HG03095 (cell line): Measurements from ENCODE around the gene PRMT3.
"Not testable (repeated sequence)": the region's sequence is repeated elsewhere in the genome, so short reads cannot be mapped to it uniquely, and the experiment has no call there.

Experiments used
- ATAC-seq: cut with Tn5 transposase; IDR thresholded peaks from one replicate; pipeline ENCODE4 v1.9.1; 2021; ENCODE audit warnings: moderate library complexity; ENCODE audit not compliant: unreplicated experiment

PRMT3 gene

DNA sequence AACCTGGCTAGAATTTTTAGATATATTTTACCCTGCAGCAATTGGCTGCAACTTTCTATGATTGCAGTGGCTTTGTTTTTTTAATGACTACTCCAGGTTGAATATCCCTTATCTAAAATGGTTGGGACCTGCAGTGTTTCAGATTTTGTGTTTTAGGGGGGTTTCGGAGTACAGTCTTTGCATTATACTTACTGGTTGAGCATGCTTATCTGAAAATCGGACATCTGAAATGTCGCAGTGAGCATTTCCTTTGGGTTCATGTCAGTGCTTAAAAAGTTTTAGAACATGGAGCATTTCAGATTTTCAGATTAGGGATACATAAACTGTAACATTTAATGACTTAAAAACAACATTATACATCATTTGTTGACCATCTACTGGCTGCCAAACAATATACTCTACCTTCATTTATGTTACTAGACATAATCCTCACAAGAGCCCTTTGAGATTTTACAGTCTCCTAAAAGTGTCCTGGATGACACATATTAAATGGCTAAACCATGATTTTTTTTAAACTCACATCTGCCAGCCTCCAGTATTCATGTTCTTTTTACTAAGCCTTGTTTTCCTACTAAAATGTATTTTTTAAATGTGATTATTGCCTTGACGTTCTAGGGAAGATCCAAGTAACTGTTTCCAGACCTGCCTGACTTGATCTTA is 66.3 kb downstream of the PRMT3 start:
- no peak for ATAC-seq

DNA sequence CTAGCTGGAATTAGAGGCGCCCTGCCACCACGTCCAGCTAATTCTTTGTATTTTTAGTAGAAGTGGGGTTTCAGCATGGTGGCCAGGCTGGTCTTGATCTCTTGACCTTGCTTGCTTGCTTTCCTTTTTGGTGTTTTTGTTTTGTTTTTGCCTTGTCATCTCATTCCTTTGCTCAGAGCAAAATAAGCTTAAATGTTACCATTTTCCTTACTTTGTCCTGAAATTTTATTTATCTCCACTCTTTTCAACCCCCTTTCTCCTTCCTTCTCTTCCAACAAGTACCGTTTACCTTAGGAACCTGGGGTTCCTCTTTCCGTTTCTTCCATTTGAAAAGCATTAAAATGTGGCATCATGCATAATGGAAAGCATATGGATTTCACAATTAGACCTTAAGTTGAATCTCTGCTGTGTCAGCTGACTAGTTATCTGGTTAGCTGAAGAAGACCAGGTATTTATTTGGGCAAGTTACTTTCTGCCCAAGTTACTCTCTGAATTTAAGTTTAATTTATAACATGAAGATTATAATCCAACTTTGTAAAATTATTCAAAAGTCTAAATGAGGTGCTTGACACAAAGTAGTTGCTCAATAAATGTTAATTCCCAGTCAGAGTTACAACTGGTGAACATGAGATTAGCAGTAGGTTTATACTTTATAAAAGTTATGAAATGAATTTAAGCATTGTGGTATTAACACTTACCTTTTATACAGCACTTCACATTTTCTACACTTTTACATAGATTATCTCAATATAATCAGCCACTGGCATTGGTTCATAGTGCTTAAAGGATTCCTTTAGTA is 69.7 kb downstream of the PRMT3 start:
- no peak for ATAC-seq

DNA sequence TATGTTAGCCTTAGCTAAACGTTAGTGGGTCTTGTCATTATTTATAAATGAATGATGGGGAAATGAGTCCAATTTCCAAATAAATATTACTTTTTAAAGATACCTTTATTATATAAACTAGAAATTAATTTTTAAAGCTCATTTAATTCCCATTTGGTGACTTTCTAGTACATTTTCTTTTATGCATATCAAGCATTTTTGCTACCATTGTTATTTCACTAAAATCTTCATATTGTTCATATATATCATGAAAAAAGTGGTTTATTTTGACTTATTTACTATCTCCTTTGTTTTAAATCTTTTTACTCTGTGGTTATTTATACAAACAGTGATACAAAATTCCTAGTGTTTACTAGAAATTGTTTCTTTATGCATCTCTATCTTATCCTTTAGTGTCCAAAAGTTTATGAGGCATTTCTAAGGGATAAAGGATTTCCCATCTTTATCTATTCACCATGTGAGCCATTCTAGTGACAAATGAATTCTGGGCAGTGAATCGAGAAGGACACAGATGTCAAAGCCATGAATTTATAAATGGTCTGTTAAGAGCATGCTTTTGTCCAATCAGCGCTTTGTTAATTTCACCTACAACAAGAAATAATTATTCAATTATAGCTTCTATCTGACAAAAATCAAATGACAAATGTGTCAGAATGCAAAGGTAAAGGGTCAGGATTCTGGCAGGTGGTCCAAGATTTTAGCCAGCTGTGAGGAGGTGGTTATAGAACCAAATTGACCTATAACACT is 70.6 kb downstream of the PRMT3 start:
- no peak for ATAC-seq

DNA sequence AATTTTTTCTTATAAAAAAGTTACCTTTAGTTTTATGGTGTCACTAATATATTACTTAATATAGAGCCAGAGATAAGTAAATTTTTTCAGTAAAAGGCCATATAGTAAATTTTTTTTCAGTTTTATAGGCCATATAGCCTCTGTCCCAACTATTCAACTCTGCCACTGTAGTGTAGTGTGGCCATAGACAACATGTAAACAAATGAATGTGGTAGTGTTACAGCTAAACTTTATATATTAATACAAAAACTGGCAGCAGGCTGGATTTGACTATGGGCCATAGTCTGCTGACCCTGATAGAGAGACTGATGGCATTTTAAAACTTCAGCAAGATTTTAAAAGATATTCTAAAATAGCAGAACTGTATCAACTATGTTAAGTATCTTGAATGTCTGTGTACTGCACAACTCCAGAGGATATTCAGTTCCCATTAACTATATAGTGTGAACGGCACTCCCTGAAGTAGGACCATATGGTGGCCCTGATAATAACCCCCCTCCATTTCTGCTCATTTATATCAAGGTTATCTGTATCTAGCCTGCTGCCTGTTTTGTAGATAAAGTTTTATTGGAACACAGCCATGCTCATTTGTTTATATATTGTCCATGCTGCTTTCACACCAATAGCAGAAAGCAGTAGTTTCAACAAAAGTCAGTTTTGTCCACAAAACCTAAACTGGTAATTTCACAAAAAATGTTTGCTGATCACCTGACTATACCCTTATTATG is 71.6 kb downstream of the PRMT3 start:
- no peak for ATAC-seq

DNA sequence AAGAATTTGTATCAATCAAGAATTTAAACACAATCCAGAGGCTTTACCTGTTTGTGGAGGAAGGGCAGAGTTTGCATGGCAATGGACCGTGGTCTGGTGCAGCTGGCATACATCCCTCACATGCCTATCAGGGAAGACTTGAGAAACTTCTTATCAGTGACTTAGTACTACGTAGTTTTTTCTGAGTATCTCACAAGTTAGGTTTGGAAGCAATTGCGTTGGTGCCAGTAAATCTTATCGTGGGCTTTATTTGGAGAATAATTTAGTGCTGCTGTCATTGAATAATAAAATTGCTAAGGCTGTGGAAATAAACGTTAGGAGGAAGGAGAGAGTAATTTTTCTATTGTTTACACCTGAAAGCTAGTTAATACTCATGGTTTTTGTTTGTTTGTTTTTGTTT is 72.3 kb downstream of the PRMT3 start:
- no peak for ATAC-seq

DNA sequence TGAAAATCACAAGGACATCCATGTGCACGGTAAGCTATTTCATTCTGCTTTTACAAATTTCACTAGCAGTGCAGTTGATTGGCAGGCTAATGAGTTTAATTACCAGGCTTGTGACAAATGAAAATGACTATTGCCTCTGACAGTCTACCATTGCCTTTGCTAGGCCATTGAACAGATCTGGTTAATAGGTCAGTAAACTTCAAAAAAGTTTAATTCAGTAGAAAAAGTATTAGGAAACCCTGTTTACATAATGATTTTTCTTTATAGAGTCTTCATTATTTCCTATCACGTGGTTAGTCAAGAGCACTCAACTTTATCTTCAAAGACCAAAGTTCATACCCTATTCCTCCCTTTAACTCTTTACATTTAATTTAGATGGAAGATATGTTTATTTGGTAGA is 77.0 kb downstream of the PRMT3 start:
- no peak for ATAC-seq

DNA sequence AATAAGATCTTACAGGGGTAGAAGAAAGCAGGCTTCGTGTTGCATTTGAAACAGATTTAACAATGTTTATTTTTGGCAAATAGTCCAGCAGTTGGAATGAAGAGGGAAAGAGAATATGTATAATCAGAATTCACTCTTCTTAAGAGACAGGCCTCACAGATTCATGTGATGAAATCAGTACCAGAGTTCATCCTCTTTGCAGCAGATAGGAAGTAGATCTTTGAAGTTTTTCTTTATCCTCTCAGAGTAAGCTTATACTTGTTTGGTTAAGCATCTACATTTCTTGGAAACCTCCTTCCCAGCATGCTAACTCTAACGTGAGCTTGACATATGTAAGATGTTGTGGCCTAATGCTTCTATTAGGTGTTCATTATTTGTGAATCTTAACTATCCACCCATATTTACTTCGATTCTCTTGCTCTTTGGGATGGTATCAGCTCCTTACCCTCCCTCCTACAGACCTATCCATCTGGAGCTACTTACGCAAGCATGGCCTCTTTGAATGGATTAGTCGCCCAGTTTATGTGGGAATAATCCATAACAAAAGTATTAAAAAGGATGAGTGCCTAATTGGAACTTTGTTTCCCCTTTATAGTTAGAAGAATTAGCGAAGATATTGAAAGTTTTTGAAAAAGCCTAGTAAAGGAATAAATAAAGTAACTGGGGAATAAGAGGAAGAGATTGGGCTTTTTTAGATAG is 80.1 kb downstream of the PRMT3 start:
- no peak for ATAC-seq

DNA sequence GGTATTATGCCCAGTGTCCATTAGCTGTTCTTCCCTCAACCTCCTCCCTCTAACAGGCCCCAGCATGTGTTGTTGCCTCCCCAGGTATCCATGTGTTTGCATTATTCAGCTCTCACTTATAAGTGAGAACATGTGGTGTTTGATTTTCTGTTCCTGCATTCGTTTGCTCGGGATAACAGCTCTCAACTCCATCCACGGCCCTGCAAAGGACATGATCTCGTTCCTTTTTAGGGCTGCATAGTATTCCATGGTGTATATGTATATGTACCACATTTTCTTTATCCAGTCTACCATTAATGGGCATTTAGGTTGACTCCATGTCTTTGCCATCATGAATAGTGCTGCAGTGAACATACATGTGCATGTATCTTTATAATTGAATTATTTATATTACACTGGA is 82.8 kb downstream of the PRMT3 start:
- no peak for ATAC-seq

DNA sequence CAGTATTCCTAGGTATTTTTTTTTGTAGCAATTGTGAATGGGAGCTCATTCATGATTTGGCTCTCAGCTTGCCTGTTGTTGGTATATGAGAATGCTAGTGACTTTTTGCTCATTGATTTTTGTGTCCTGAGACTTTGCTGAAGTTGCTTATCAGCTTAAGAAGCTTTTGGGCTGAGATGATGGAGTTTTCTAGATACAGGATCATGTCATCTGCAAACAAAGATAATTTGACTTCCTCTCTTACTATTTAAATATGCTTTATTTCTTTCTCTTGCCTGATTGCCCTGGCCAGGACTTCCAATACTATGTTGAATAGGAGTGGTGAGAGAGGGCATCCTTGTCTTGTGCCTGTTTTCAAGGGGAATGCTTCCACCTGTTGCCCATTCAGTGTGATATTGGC is 84.4 kb downstream of the PRMT3 start:
- not testable (repeated sequence) for ATAC-seq

DNA sequence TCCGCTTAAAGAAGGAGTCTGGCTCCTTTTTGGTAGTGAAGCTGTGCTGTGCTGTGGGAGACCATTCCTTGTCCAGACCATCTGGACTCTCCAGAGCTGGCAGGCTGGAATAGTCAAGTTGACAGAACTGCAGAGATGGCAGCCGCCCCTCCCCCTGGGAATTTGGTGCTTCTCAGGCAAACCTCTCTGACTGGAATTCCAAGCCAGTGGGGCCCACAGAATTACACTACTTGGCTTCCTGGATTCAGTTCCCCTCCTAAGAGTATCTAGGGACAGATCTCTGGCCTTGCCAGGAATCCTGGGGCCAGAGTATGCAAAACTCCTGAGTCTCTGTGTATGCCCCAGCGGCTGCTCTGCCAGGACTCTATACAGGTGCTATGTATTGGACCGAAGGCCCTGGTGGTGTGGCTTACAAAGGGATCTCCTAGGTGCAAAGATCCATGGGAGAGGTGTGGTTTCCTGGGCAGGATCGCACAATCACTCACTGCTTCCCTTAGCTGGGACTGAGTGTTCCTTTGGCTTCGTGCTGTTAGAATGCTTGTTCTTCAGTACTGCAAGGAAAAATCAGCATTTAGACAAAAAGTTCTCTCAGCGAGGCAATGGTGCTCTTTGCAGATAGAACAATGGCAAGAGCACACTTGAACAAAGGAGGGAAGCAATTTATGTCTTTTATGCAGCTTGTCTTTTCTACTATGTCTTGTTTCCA is 86.8 kb downstream of the PRMT3 start:
- no peak for ATAC-seq

DNA sequence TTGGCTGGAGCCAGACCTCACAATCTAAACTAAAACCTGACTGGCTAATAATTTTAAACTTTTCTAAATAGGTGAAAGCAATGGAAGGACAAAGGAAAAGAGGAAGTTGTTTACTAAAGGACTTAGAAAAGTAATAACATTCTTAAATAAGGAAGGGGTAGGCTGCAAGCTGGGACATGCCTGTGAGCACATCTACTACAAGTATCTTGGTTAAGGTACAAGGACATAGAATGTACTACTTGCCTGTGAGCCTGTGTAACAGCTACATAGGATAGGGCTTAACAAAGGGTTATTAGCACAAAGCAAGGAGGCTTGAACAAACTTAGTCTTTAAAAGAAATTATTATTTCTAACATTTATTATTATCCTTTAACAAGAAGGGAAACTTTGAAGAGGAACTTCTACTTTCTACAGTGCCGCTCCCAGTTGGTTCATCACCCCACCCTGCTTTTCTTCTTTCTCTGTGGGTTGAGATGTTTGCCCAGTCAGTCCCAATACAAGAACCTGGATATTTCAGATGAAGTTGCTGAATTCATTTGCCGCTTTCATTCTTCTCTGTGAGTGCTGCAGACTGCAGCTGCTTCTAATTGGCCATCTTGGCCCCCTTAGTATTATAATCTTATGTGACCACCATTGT is 87.5 kb downstream of the PRMT3 start:
- ATAC-seq = no peak

DNA sequence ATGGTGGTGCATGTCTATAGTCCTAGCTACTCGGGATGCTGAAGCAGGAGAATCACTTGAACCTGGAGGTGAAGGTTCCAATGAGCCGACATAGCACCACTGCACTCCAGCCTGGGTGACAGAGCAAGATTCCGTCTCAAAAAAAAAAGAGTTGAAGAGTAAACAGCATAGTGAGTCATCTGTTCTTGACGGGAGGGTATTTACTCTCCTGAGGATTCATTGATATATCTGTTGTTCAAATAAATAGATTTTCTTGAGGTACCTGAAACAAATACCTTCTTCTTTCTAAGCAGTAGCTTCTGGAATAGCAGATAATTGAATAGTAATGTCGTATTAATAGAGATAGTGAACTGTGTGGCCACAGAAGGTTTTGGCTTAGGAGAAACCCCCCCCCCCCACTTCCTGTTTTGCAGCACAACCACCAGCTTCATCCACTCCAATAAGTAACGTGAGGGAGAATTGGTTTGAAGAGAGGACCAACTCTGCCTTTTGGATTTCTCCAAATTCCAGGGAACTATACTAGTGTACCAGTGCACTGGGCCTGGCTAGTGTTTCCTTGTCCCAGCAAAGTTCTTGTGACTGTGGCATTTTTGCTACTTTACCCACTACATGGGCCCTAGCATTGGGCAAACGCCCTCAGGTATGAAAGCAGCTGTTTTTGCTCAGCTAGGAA is 90.0 kb downstream of the PRMT3 start:
- ATAC-seq = no peak

DNA sequence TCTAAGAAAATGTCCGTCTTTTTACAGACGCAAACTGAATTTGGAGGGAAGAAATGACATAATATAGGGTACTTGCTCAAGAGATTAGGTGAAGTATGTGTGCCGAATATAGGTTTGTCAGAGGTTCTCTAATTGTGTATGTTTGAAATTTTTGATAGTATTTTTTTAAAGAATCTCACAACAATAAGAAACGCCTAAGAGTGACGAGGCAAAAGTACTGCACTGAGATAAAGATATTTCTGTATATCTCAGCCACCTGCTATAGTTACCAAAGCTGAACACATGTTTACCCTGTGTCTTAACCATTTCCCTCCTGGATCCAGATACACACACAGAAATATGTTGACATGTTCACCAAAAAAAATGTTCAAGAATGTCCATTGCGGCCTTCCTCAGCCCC is 92.0 kb downstream of the PRMT3 start:
- no peak for ATAC-seq

DNA sequence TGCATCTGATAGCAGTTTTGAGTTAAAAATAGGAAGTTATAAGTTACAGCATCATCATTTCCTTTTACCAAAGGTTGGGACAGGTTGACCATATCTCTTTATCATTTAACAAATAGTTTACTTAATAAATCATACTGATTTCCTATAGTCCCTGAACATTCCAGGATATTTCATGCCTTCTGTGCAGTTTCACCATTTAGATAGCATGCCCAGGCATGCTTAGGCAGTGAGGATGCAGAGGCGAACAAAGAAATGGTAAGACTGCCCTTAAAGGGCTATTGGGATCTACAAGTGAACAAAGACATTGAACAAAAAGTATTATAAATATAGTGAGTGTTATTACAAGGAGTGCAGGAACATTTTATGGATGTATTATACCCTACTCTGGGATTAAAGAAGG is 96.4 kb downstream of the PRMT3 start:
- no peak for ATAC-seq

DNA sequence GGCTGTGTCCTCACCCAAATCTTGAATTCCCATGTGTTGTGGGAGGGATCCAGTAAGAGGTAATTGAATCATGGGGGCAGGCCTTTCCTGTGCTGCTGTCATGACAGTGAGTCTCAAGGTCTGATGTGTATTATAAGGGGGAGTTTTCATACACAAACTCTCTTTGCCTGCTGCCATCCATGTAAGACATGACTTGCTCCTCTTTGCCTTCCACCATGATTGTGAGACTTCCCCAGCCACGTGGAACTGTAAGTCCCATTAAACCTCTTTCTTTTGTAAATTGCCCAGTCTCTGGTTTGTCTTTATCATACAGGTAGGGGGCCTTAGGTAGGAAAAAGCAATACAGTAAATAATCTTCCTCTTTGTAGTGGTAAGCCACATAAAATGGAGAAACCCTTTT is 96.9 kb downstream of the PRMT3 start:
- not testable (repeated sequence) for ATAC-seq

DNA sequence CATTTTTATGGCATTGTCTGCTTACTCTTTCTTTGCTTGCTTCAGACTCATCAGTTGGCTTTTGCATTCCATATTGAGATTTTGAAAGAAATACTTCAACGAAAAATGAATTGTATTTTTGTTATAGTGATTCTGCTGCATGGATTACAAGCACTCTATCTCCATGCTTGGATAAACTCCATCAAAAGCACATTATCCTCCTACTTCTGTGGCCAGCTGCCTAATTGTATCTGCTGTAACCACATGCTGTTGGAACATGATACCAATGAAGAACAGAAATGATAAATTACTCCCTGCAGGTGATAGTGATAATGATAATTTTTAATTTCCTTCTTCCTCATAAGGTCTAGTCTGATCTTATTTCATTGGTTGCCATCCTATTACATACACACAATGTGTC is 100.8 kb downstream of the PRMT3 start:
- no peak for ATAC-seq

DNA sequence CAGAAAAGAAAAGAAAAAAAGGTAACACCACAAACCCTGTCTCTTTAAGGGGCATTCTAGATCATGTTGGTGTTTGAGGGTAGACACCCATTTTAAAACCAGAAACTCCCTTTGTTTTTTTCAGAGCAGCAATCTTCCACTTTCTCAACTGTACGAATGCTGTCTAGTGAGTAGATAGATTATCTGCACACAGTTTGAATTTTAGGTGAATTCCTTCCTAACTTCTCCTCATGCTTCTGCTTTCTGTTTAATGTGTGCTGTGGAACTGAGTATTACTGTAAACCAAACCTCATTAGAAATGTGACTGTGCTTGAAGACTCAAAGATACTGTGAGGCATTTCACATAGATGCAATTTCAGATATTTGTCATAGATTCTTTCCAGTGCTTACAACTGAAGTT is 102.4 kb downstream of the PRMT3 start:
- ATAC-seq = peak; percentile 79

DNA sequence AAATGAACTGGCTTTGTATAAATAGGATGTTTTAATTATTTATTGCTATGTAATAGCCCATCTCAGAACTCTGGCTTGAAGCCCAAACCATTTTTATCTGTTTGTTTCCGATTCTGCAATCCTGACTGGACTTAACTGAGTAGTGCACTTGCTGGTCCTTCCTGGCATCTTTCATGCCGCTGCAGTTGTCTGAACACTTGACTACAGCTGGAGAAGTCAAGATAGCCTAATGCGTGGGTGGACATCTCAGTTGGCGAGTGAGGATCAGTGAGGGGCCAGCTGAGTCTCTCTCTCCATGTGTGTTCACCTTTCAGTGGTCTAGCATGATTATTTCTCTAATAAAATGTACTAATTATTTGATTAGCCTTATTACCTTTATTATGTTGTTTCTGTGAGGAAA is 105.8 kb downstream of the PRMT3 start:
- no peak for ATAC-seq
